GM18870 (cell line): ENCODE data around the gene SQOR.

Experiments used
- ATAC-seq: cut with Tn5 transposase; IDR thresholded peaks from one replicate; pipeline ENCODE4 v1.9.1; 2021; ENCODE audit warnings: moderate library complexity; ENCODE audit not compliant: unreplicated experiment

The SQOR gene

DNA sequence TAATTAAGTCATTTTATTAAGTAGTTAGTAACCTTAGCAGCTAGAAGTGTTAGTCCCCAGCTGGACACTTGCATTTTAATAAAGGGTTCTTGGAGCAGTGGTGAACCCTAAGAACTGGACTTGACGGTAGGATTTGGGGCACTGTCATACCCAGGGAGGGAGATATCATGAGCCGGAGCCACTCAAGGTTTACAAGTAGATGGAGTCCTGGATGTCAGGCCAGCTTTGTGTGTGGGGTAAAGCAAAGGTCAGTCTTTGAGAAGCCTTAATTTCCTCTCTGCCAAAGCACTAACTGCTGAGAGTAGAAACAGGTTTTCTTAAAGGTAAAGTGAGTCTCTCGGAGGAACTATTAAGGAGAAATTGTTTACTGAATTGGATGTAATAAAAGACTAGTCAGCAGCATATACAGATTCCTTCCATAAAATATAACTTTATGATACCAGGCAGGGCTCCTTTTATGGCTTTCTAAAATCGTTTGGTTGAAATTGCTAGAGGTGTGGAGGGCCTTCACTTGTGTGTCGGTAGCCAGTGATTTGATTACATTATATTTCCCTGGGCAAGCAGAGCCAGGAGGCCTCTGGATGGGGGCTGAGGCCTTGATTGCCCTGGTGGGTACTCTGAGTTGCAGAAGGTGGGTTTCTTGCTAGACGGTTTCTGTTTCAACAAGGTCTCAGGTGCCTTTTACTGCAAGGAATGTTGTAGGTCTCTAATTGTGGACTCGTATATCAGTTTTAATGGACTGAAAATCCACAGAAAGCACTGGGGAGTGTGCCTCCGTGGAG, 23.1 kb downstream of the SQOR start:
- ATAC-seq, result no peak

DNA sequence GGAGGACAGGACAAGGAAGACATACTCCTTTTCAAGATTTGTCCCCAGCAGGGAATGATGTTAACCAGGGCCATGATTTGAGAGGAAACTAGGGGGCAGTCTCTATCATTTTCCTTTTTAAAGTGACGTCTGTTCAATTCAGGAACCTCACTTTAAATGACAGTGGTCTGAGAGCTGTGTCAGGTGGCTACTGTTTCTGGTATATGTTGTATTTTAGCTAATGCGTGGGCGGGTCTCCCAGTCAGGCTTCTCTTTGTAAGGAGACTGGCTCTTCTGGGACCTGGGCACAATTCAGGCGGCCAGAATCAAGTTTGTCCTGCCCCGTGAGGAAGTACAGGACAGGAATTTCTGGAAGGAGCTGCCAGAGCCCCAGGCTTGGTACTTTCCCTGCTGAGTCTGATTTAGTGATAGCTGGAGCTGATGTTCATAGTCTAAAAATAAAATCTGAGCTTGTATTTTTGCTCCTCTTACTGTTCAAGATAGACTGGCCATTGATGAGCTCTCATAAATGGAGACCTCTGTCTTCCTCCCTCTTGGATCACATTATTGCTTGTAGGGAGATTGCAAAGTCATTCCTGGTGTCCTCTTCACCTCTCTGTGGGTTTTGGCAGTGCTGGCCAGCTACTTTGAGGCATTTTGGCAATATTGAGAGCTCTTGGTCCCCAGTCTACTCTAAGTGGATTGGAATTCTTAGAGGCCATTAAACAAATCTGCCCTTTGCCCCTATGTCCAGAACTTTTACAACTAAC, 25.6 kb downstream of the SQOR start:
- no peak for ATAC-seq

DNA sequence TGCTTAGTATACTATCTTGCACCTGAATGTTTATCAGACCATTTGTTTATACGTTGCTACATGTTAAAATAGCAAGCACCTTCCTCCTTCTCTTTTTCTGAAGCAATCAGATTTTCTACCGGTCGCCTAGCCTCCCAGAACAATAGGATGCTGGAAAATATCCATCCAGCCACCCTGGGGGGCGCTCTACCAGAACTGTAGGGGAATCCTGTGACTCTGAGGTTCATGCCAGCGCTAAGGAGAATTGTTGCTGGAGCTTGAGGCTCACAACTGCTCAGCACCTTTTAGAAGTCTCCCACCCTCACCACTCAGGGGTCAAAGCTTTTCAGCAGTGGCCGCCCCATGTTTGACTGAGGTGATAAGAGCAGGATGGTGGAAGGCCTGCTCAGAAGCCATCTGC, 27.5 kb downstream of the SQOR start:
- no peak for ATAC-seq

DNA sequence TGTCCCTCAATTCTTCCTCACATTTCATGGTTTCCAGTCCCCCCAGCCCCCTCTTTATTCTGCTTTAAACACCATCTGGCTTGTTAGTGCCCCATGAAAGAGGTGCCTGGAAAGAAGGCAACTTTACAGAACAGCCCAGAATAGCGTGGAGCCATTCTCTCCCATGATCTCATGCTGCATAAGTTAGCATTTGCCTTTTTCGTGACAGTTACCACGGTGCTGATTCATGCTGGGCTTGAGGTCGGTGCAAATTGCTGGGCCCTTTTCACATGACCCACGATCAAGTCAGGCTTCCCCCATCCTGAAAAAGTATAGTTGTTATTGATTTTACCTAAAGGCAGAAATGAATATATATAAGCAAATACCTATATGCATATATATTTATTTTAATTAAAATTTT, 29.6 kb downstream of the SQOR start:
- ATAC-seq, result no peak

DNA sequence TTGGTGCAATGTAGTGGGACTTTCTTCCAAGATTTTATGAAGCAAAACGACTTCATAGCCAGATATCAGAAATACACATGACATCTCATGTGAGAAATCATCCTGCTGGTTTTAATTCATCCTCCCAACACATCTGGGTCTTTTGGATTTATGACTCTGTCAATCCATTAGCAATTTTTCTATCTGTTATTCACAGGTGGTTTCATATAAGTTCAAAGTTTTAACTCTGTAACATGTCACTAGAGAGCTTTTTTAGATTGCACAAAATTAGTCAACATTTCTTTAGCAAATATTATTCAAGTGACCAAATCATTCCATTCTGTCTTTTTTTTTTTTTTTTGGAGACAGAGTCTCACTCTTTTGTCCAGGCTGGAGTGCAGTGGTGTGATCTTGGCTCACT, 30.4 kb downstream of the SQOR start:
- ATAC-seq, result no peak

DNA sequence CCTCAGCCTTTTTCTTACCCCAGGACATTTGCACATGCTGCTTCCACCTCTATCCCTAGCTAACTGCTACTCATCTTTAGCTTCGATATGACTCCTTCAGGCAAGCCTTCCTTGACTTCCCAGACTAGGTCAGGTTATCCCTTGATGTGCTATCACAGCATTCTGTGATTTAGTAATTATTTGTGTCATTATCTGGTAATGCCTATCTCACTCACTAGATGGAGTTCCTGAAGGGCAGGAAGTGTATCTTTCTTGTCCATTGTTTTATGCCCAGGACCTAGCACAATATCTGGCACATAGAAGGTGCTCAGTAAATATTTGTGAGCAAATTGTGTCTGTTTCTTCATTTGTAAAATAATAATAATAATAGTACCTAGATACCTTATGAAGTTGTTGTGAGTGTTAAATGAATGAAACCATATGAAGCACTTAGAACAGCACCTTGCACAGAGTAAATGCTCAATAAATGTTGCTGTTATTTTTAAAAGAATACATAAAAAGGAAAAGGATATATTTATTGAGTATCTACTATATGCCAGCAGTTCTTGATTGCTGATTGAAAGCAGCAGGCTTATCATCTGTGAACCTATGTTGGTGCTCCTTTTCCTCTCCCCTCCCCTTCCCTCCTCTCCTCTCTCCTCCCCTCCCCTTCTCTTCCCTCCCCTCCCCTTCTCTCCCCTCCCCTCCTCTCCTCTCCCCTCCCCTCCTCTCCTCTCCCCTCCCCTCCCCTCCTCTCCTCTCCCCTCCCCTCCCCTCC, 31.5 kb downstream of the SQOR start:
- no peak for ATAC-seq

DNA sequence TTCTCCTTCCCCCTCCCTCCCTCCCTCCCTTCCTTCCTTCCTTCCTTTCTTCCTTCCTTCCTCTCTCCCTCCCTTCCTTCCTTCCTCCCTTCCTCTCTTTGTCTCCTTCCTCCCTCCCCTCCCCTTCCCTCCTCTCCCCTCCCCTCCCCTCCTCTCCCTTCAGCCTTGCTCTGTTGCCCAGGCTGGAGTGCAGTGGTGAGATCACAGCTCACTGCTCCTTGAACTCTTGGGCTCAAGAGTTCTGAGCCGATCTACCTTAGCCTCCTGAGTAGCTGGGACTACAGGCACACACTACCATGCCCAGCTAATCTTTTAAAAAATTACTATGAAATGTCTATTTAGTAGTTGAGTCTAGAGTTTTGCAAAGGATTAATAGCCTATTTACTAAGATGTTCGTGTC, 32.2 kb downstream of the SQOR start:
- ATAC-seq, result no peak

DNA sequence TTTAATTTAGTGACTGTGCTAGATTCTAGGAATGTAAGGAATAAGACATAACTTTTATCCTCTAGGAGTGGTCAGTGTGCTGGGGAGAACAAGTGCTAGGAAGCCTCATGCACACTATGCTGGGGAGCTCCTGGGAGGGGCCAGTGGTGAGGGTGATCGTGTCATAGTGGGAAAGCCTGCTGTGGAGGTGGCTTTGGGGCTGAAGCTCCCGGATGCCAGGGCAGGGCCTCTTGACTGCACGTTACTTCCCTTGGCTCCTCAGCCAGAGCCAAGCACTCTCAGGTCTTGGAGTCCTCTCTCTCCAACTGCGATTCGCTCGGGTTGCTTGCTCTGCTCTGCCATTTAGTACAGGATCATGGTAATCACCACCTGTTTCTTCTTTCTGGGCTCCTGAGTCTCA, 33.6 kb downstream of the SQOR start:
- ATAC-seq, result no peak

DNA sequence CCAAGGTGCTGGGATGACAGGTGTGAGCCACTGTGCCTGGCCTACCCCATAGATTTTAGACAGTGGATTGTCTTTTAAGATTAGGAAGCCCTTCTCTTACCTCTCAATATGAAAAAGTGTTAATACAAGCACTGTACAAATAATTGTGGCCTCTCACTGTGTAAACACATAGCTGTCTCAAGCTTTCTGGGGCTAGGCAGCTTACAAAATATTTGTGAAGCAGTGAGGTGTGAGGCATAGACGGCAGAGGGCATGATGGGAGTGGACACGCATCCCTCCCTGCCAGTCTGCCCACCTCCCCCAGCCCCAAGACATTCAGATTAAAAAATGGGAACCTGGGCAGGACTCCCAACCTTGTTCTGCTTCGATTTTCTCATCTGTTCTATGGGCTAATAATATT, 34.6 kb downstream of the SQOR start:
- no peak for ATAC-seq

DNA sequence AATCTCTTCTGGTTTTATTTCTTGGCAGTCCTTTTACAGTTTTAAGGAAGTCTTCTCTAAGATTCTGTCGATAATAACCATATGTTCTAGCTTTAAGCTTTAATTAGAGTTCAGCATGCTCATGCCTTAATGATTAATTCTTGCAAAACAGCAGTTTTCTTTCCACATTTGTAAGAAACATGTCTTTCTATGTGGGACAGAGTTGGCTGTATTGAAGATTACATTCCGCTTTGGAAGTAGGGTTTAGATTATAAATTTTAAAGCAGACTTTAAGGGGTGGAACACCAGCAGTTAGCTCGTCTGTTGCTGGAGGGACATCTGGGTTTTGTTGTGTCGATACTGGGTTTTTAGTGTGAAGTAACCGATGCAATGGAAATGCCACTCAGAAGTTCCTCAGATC, 35.3 kb downstream of the SQOR start:
- no peak for ATAC-seq

DNA sequence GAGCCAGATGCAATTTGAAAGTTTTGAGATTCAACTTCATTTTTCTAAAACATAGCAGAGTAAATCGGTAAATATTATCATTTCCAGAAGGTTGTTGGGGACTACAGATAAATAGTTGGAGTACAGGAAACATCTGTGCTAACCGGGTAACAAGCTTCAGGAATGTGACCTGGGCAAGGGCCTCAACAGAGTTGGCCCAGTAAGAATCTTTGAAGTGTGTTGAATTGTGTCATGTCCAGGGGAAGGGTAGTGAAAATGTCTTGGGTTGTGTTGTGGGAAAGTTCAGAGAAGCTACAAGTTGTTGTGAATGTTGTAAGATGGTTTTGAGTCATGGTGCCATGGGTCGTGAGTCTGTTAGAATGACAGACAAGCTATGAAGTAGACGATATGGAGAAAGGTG, 35.7 kb downstream of the SQOR start:
- no peak for ATAC-seq

DNA sequence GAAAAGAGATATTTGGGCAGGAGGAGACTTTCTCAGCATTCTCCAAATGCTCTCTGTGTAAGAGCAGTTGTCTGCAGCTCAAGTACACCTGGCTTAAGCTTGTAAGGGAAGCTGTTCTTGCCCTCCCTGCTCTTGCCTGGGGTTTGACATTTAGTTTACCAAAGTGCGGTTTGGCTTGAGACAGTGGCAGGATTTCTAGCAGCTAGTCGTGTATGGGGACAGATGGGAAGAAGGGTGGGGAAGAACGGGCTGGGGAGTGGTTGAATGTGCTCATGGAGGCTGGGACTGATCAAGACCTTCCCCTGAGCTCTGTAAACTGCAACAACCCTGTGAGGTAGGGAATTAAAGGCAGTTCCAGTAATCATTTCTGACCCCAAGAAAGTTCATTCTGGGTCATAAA, 39.8 kb downstream of the SQOR start:
- no peak for ATAC-seq

DNA sequence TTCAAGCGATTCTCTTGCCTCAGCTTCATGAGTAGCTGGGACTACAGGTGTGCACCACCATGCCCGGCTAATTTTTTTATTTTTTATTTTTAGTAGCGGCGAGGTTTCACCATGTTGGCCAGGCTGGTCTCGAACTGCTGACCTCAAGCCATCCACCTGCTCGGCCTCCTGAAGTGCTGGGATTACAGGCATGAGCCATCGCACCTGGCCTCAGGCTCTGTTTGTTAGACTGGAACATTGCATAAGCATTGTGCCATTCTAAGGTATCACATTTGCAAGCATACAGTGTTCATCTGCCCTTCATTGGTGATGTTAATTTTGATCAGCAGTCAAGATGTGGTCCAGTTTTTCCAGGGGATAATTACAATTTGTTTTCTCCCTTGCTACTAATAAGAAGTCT, 43.0 kb downstream of the SQOR start:
- ATAC-seq, result no peak

DNA sequence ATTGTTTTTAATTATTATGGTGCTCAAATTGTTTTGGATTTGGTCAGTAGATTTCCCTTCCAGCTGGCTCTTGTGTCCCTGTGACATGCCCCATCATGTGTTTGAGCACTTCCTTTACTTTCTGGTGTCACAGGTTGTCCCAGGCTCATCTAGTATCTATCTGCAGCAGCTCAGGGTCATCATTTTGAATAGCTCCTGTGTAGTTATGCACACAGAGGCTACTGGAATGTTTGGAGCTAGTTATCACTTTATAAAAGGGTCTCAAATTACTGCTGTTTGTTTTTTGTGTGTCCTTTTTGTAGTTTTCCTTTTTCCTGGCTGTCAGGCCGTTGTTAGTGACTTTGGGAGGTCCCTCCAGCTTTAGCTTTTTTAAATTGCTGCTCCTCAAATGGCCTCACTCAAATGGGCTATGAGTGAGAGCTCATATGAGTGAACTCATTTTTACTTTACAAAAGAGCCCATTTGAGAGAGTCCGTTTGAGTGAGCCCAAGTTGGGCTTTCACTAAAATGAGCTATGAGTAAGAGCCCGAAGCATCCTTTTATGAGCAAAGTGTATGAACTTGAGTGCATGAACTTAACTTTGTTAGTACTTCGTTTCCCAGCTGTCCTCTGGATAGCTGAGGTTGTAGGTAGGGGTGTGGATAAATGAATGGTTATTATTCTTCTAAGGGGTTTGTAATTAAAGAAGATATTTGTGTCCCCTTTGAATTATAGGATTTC, 43.8 kb downstream of the SQOR start:
- ATAC-seq, result no peak

DNA sequence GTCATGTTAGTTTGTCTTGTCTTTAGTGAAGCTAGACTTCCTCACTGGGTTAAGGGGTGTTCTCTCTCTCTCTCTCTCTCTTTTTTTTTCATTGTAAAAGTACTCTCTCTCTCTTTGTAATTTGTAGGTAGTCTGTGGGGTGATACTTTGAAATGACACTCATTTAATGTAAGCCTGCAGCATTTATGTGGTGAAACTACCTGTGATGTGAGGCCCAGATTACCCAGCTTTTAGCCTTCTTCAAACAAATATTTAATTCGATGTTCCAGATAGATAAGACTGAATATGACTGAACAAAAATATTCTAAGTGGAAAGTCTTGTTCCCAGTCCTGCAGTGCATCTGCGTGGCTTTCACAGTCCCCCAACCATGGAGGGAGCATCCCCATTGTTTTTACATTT, 49.7 kb downstream of the SQOR start:
- no peak for ATAC-seq

DNA sequence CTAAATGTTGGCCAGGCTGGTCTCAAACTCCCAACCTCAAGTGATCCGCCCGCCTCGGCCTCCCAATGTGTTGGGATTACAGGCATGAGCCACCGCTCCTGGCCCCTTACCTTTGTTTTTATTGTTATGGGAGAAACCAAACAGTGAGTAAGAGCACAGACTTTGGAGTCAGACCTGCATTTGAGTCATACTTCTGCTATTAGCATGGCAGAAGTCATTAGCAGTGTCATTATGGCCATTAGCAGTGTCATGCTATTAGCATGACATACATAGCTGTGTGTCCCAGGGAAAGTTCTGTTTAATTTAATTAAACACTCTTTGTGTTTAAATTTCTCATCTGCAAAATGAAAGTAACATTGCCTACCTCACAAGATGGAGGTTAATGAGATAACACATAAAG, 54.8 kb downstream of the SQOR start:
- no peak for ATAC-seq

DNA sequence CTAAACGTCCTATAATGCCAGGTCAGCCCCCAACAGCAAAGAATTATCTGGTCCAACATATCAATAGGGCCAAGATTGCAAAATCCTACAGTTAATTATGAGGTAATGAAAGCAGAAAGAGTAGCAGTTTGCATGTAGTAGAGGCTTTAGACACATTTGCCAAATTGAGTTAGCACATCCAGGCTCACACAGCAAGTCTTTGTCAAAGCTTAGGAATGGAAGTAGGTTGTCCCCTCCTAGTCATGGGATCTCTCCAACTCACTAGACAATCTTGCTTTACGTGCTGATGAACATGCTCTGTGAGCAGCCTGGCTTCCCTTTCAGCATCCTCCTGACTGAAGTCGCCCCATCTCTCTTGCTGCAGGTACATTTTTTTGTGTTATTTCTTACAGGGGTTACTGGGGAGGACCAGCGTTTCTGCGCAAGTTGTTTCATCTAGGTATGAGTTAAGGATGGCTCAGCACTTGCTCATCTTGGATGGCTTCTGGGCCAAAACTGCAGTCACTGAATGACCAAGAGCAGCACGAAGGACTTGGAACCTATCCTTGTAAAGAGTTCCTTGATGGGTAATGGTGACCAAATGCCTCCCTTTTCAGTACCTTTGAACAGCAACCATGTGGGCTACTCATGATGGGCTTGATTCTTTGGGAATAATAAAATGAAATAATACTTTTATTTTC, 55.9 kb downstream of the SQOR start:
- no peak for ATAC-seq

DNA sequence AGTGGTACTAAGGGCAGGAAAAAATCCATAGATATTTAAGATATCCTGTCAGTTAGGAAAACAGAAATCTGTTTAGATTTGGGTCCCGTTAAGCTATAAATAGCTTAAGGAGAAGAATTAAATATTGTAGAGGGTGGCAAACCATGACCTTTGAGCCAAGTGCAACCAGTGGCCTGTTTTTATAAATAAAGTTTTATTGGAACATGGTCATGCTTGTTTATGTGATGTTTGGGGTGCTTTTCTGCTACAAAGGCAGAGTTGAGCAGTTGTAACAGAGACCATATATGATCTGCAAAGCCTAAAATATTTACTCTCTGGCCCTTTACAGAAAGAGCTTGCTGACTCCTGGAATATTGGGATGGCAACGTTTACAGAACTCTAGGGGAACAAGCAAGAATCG, 66.3 kb downstream of the SQOR start:
- no peak for ATAC-seq

DNA sequence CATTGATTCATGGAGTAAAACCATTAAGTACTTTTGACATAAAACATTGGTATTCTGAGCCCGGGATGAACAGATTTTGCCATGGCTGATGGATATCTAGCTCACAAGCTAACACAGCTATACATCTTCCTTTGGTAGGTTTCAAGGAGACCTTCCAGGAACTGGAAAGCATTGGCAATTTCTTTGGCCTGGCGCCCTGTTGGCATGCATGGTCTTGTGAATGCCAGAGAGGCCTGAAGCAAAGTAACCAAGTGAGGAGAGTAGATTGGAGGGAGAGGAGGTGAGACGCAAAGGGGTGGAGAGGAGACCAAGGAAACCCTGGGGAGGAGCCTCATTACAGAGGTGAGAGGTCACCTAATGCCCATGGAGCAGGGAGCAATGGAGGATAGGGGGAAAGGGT, 67.2 kb downstream of the SQOR start:
- no peak for ATAC-seq

DNA sequence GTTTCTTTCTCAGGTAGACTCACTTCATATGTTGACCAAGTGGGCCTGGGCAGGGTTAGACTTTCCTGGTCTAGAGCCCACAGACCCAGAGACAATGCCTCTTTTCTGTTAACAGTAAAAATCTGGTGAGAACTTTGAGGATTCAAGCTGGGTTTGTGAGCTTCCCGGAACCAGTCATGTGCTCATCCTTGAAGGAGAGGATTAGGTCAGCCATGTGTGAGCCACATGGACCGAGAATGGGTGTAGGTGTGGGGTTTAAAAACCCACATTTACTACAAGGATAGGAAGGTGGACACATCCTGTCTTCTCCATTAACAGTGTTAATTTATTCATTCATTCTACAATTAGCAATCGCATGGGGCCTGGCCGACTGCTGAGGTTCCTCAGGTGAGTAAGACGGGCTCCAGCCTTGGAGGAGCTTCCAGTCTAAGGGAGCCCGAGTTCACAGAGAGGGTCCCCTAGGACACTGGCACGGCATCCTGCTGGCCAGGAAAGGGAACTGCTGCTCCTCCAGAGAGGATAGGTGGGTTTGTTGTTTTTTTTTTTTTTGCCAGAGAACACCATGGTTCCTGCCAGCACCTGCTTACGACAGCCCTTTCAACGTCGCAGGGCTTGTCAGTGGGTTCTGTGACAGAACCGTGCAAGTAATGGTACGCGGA, 69.0 kb downstream of the SQOR start:
- ATAC-seq, result no peak
